ENCODE results near the gene CCDC43.

The CCDC43 gene

GRCh38 chr17:44627513-44628242 lies 61.9 kb downstream of the CCDC43 start:
- no peak for DNase-seq (ENCODE audit: low read depth in 2 of 2)

Data from stimulated activated CD8-positive, alpha-beta memory T cell treated with anti-CD3 and anti-CD28 coated beads, Interleukin-15, amount 100 ng/mL, for 4 hours (primary cell).